ENCODE results near the gene SLIT3.

The SLIT3 gene

DNA sequence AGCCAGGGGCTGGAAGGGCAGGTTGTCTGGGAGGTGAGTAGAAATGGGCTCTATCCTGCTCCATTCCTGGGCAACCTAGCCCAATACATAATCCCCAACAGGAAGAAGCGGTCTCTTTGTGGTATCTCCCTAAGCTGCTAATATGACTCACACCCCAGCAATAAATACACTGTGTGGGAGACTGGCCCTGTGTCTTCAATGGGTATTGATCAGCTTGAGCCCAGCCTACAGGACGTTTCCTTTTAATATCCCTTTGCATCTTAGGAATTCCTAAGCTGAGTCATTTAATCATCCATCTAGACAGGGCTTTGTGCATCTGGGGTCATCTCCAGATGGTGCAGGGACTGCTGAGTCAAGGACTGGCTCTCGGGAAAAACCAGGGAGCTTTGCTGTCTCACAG, 514.8 kb downstream of the SLIT3 start:
- Histone ChIP-seq H3K27ac (no peak overlapping the region), H3K4me1 (ENCODE audit: low read depth, poor library complexity, severe bottlenecking) (no peaks in the 10 kb centered on the region), H3K4me3 (IDR thresholded peaks at IDR 0.05; ENCODE audit: insufficient read depth, low read depth, low read length) (no peak overlapping the region), H3K9ac (no peak overlapping the region), H4K20me1 (ENCODE audit: insufficient read depth) (no peaks in the 10 kb centered on the region), H3K79me2 (ENCODE audit: insufficient read depth, low read depth) (no peaks in the 10 kb centered on the region), H3K36me3 (ENCODE audit: insufficient read depth) (no peaks in the 10 kb centered on the region), H2AFZ (ENCODE audit: low read depth) (no peak overlapping the region), H3K4me2 (no peak overlapping the region), H3K27me3 (ENCODE audit: insufficient read depth, low read depth) (no peaks in the 10 kb centered on the region)
- TF ChIP-seq CTCF (conservative IDR thresholded peaks at IDR 0.05; ENCODE audit: low read depth, low read length), result no peak

DNA sequence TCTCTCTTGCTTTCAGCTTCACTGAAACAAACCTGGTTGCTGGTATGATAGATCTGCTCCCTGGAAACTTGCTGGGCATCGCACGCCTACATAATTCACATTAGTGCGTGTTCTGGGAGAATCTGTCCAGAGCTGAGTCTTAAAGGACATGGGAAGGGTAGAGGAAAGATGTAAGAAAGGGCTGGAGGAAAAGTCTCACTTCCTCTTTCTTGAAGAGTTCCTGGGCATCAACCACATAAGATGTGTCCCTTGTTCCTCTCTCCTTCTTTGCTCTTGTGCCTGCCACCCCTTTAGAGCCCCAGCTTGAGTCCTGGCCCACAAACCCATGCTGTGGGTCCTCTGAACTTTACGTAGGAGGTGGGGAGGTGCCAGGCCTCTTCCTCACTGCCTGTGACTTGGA, 516.5 kb downstream of the SLIT3 start:
- Histone ChIP-seq H3K36me3 (ENCODE audit: insufficient read depth) (no peaks in the 10 kb centered on the region), H3K27ac (no peak overlapping the region), H3K4me1 (ENCODE audit: low read depth, poor library complexity, severe bottlenecking) (no peaks in the 10 kb centered on the region), H3K79me2 (ENCODE audit: insufficient read depth, low read depth) (no peaks in the 10 kb centered on the region), H3K4me2 (no peak overlapping the region), H3K4me3 (IDR thresholded peaks at IDR 0.05; ENCODE audit: insufficient read depth, low read depth, low read length) (no peak overlapping the region), H3K9ac (no peak overlapping the region), H3K27me3 (ENCODE audit: insufficient read depth, low read depth) (no peaks in the 10 kb centered on the region), H2AFZ (ENCODE audit: low read depth) (no peak overlapping the region), H4K20me1 (ENCODE audit: insufficient read depth) (no peaks in the 10 kb centered on the region)
- no peak for TF ChIP-seq CTCF (conservative IDR thresholded peaks at IDR 0.05; ENCODE audit: low read depth, low read length)

GRCh38 chr5:168781941-168782571, 518.9 kb downstream of the SLIT3 start:
- H3K9ac ChIP-seq, result no peak overlapping the region
- no peaks in the 10 kb centered on the region for H3K4me1 ChIP-seq (ENCODE audit: low read depth, poor library complexity, severe bottlenecking)
- H3K27ac ChIP-seq, result no peak overlapping the region
- no peak overlapping the region for H3K4me3 ChIP-seq (IDR thresholded peaks at IDR 0.05; ENCODE audit: insufficient read depth, low read depth, low read length)
- H4K20me1 ChIP-seq (ENCODE audit: insufficient read depth), result no peaks in the 10 kb centered on the region
- no peak overlapping the region for H3K4me2 ChIP-seq
- H3K36me3 ChIP-seq (ENCODE audit: insufficient read depth), result no peaks in the 10 kb centered on the region
- H3K27me3 ChIP-seq (ENCODE audit: insufficient read depth, low read depth), result no peaks in the 10 kb centered on the region
- no peak overlapping the region for H2AFZ ChIP-seq (ENCODE audit: low read depth)
- H3K79me2 ChIP-seq (ENCODE audit: insufficient read depth, low read depth), result no peaks in the 10 kb centered on the region
- no peak for TF ChIP-seq CTCF (conservative IDR thresholded peaks at IDR 0.05; ENCODE audit: low read depth, low read length)

DNA sequence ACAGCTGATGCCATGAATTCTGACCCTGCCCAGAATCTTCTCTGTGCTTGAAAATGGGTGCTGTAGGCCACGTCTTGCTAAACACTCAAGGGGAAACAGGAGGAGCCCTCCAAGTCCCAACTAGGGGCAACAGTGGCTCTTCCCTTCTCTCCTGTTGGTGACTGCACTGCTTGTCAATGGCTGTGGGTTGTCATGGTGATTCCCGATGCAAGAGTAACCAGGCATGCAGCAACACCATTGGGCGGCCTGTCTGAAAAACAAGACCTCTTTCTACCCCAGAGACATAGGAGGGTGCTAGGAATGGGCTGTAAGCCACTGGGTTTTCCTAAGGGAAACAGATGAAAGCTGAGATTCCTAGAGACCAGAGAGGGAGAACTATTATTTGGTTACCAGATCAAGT, 520.1 kb downstream of the SLIT3 start:
- no peaks in the 10 kb centered on the region for H3K4me1 ChIP-seq (ENCODE audit: low read depth, poor library complexity, severe bottlenecking)
- H3K27me3 ChIP-seq (ENCODE audit: insufficient read depth, low read depth), result no peaks in the 10 kb centered on the region
- no peaks in the 10 kb centered on the region for H3K36me3 ChIP-seq (ENCODE audit: insufficient read depth)
- H3K9ac ChIP-seq, result no peak overlapping the region
- no peak overlapping the region for H3K27ac ChIP-seq
- no peak overlapping the region for H3K4me3 ChIP-seq (IDR thresholded peaks at IDR 0.05; ENCODE audit: insufficient read depth, low read depth, low read length)
- H2AFZ ChIP-seq (ENCODE audit: low read depth), result no peak overlapping the region
- H3K79me2 ChIP-seq (ENCODE audit: insufficient read depth, low read depth), result no peaks in the 10 kb centered on the region
- no peak overlapping the region for H3K4me2 ChIP-seq
- TF ChIP-seq CTCF (conservative IDR thresholded peaks at IDR 0.05; ENCODE audit: low read depth, low read length), result no peak
- H4K20me1 ChIP-seq (ENCODE audit: insufficient read depth), result no peaks in the 10 kb centered on the region
